Spleen (tissue), 11 donors: ENCODE measurements around the gene EIF5B. TPM values are rescaled to one million over a fixed set of nuclear protein-coding genes. Genes with fewer than 3 reads are reported as not detected.

Experiments used
- DNase-seq: peaks from one replicate; pipeline ENCODE4 v3.0.0-alpha.2; 2020
- H3K27ac ChIP-seq, 8 donors: fragments of 200-600 bp; sonication (generic) in 7 of 8; 1 replicate in 4 of 8; 2 replicates in 4 of 8; pipeline versions ENCODE4 v1.5.0 to v1.8.0; 2016 to 2021; ENCODE audit warnings: inconsistent platforms in 4 of 8, mild to moderate bottlenecking in 4 of 8, moderate library complexity in 1 of 8
- H3K27me3 ChIP-seq, 7 donors: fragments of 200-600 bp; sonication (generic) in 6 of 7; replicated peaks in 1 of 7; 1 replicate in 4 of 7; 2 replicates in 3 of 7; pipeline versions ENCODE4 v1.5.0 to v1.8.0; 2016 to 2021; ENCODE audit warnings: inconsistent platforms in 3 of 7, mild to moderate bottlenecking in 1 of 7
- H3K36me3 ChIP-seq, 6 donors: fragments of 200-600 bp; sonication (generic) in 5 of 6; 1 replicate in 4 of 6; 2 replicates in 2 of 6; pipeline versions ENCODE4 v1.5.0 to v1.8.0; 2016 to 2021; ENCODE audit warnings: inconsistent platforms in 2 of 6
- H3K4me1 ChIP-seq, 6 donors: fragments of 200-600 bp; sonication (generic) in 5 of 6; 1 replicate in 3 of 6; 2 replicates in 3 of 6; pipeline versions ENCODE4 v1.5.0 to v1.8.0; 2016 to 2021; ENCODE audit warnings: inconsistent platforms in 3 of 6
- H3K4me3 ChIP-seq, 8 donors: fragments of 200-600 bp; sonication (generic) in 7 of 8; 1 replicate in 4 of 8; 2 replicates in 4 of 8; pipeline versions ENCODE4 v1.5.0 to v1.8.0; 2016 to 2021; ENCODE audit warnings: inconsistent platforms in 4 of 8, mild to moderate bottlenecking in 4 of 8, moderate library complexity in 2 of 8
- H3K9me3 ChIP-seq, 8 donors: fragments of 200-600 bp; sonication (generic) in 7 of 8; 1 replicate in 4 of 8; 2 replicates in 4 of 8; pipeline versions ENCODE4 v1.5.0 to v1.8.0; 2016 to 2021; ENCODE audit warnings: inconsistent platforms in 4 of 8
- POLR2A ChIP-seq, 3 donors: fragments of 450-650 bp; IDR thresholded peaks; one replicate each; pipeline ENCODE4 v1.5.1; 2017; ENCODE audit warnings: antibody characterized with exemption in 3 of 3, mild to moderate bottlenecking in 1 of 3
- POLR2AphosphoS5 ChIP-seq, 3 donors: sonication (generic); formaldehyde crosslinking; IDR thresholded peaks; one replicate each; pipeline ENCODE4 v1.5.1; 2017; ENCODE audit warnings: antibody characterized with exemption in 3 of 3
- WGBS, 5 donors: extraction: QIAGEN DNeasy Blood & Tissue Kit in 3 of 5; methylation state at CpG; one replicate each; pipeline versions ENCODE4 v1.1.5 to v1.1.7; 2013 to 2018; 5-methylcytosine and 5-hydroxymethylcytosine counted together
- intact Hi-C: fragments of 100-400 bp; cut with DNase I; formaldehyde crosslinking; loops from one replicate; pipeline ENCODE4 v1.15.0; 2023; ENCODE audit warnings: low total_unique reads
- polyA plus RNA-seq, 3 donors: library from polyadenylated mRNA; stranded (reverse); fragments of 200-250 nt; gene quantifications; one replicate each; pipeline ENCODE4 v1.2.1, GENCODE V29; 2013
- total RNA-seq, 7 donors: library from RNA; depleted of rRNA in 3 of 7; stranded (reverse); fragments of >200 nt in 3 of 7; fragmentation: NEBNext Ultra II Directional in 4 of 7; extraction: Animal tissue kit (Norgen Biotek cat#: 25700) in 4 of 7; gene quantifications; one replicate each; pipeline versions ENCODE4 v1.1.0 to v1.2.1, GENCODE V29; 2016 to 2021
- TF ChIP-seq, protein P1 (sequence below), 11 experiments: fragments of 200-600 bp in 7 of 11; fragments of 450-650 bp in 4 of 11; sonication (generic) in 4 of 11; IDR thresholded peaks in 8 of 11; conservative IDR thresholded peaks in 3 of 11; 1 replicate in 7 of 11; 2 replicates in 4 of 11; pipeline versions ENCODE4 v1.4.0 to v1.8.0; 2016 to 2021; ENCODE audit warnings: antibody characterized with exemption in 11 of 11, inconsistent platforms in 4 of 11, mild to moderate bottlenecking in 1 of 11
- donor health status: healthy with polysubstance abuse.
- donor health status: DM: no; HTN: no; CAD: no; lungs with moderate emphysema.
- donor health status: DM: no; HTN: no; CAD: no.
- donor health status: Bipolar disorder and iron deficiency.
- donor health status: healthy.
- donor health status: DM: no; HTN: no; CAD: no.
- donor health status: DM: yes; HTN: yes; CAD: no.

Gene EIF5B
- total and polyA plus RNA-seq, 10 donors, result 14.6 to 49.5 (median 31.6) TPM

- Histone ChIP-seq H3K4me1 (no peaks in the 10 kb centered on the region), H3K4me3 (no peak overlapping the region), H3K36me3 (peaks cover 4 to 100% (median 91%) of the 10 kb centered on the region in 6 donors), H3K27ac (no peak overlapping the region), H3K9me3 (no peaks in the 10 kb centered on the region), H3K27me3 (no peaks in the 10 kb centered on the region)
- intact Hi-C loops, result no loop called here
- WGBS, 5 donors, result 86 to 94% (median 89%) methylated on average over 3 of the region's 3 CpGs
- DNase-seq, result no peak
- TF ChIP-seq, protein P1, sequence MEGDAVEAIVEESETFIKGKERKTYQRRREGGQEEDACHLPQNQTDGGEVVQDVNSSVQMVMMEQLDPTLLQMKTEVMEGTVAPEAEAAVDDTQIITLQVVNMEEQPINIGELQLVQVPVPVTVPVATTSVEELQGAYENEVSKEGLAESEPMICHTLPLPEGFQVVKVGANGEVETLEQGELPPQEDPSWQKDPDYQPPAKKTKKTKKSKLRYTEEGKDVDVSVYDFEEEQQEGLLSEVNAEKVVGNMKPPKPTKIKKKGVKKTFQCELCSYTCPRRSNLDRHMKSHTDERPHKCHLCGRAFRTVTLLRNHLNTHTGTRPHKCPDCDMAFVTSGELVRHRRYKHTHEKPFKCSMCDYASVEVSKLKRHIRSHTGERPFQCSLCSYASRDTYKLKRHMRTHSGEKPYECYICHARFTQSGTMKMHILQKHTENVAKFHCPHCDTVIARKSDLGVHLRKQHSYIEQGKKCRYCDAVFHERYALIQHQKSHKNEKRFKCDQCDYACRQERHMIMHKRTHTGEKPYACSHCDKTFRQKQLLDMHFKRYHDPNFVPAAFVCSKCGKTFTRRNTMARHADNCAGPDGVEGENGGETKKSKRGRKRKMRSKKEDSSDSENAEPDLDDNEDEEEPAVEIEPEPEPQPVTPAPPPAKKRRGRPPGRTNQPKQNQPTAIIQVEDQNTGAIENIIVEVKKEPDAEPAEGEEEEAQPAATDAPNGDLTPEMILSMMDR (IDR thresholded peaks at IDR 0.05 in 8 of 11, conservative IDR thresholded peaks at IDR 0.05 in 3 of 11), result no peak
- TF ChIP-seq POLR2A (IDR thresholded peaks at IDR 0.05), result no peak
- no peak for TF ChIP-seq POLR2AphosphoS5 (IDR thresholded peaks at IDR 0.05)
Observed at GRCh38 chr2:99395589-99396130, 58.5 kb downstream of the EIF5B start.

DNA sequence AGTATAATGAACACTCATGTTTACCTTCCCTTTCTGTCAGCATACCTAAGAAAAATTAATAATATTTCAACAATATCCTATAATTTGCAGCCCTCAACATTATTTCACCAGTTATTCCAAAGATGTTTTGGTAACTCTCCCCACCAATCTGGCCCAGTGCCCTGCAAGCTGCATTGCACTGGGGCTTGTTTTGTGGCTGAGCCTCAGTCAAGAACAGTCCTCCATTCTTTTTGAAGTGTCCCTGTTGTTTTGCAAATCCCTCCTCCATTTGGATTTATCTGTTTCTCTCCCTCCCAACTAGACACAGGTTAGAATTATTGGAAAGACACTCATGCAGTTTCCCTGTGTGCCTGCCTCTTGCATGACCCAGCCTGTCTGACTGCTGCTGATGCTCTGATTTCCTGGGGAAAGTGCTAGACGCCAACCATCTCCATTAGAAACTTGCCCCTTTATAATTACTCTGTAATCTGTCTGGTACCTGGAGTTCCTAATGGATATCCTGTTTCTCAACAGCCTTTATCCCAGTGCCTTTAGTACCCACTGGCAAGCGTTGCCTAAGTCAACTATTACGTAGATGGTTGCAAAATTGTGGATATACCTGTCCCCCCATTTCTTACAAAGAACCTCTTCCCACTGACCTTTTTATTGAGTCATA, 60.2 kb downstream of the EIF5B start:
- intact Hi-C loops, result no loop called here
- TF ChIP-seq, protein P1 (IDR thresholded peaks at IDR 0.05 in 8 of 11, conservative IDR thresholded peaks at IDR 0.05 in 3 of 11), result no peak
- TF ChIP-seq POLR2AphosphoS5 (IDR thresholded peaks at IDR 0.05) (no peak), POLR2A (IDR thresholded peaks at IDR 0.05) (no peak)
- H3K36me3 ChIP-seq, result peaks cover 4 to 100% (median 95%) of the 10 kb centered on the region in 6 donors
- WGBS, 5 donors, result 73 to 90% (median 85%) methylated on average over 3 of the region's 3 CpGs
- H3K27me3 ChIP-seq, result no peaks in the 10 kb centered on the region
- no peak for DNase-seq
- no peaks in the 10 kb centered on the region for H3K4me1 ChIP-seq
- no peak overlapping the region for H3K4me3 ChIP-seq
- no peak overlapping the region for H3K27ac ChIP-seq
- no peaks in the 10 kb centered on the region for H3K9me3 ChIP-seq

GRCh38 chr2:99398303-99398702, 61.1 kb downstream of the EIF5B start:
- DNase-seq, result no peak
- Histone ChIP-seq H3K9me3 (no peaks in the 10 kb centered on the region), H3K4me3 (no peak overlapping the region), H3K4me1 (no peaks in the 10 kb centered on the region), H3K27ac (no peak overlapping the region), H3K36me3 (peaks cover 6 to 100% (median 96%) of the 10 kb centered on the region in 6 donors), H3K27me3 (no peaks in the 10 kb centered on the region)
- TF ChIP-seq POLR2AphosphoS5 (IDR thresholded peaks at IDR 0.05), result no peak
- TF ChIP-seq POLR2A (IDR thresholded peaks at IDR 0.05), result no peak
- TF ChIP-seq, protein P1 (IDR thresholded peaks at IDR 0.05 in 8 of 11, conservative IDR thresholded peaks at IDR 0.05 in 3 of 11), result no peak
- intact Hi-C loops, result no loop called here
- 89 to 94% (median 93%) methylated on average over 5 of the region's 5 CpGs for WGBS, 5 donors

GRCh38 chr2:99399063-99399462, 61.9 kb downstream of the EIF5B start:
- 90 to 94% (median 92%) methylated on average over 5 of the region's 5 CpGs for WGBS, 5 donors
- no peak for TF ChIP-seq POLR2A (IDR thresholded peaks at IDR 0.05)
- no peak for TF ChIP-seq POLR2AphosphoS5 (IDR thresholded peaks at IDR 0.05)
- peaks cover 4 to 100% (median 96%) of the 10 kb centered on the region in 6 donors for H3K36me3 ChIP-seq
- no peaks in the 10 kb centered on the region for H3K9me3 ChIP-seq
- DNase-seq, result no peak
- H3K27ac ChIP-seq, result no peak overlapping the region
- no peaks in the 10 kb centered on the region for H3K27me3 ChIP-seq
- H3K4me3 ChIP-seq, result no peak overlapping the region
- H3K4me1 ChIP-seq, result no peaks in the 10 kb centered on the region
- intact Hi-C loops, result no loop called here
